AG09309 (cell line): ENCODE results near the gene ZNF792.
"Not testable (repeated sequence)": the region's sequence is repeated elsewhere in the genome, so short reads cannot be mapped to it uniquely, and the experiment has no call there.

Experiments
- DNase-seq: peaks from one replicate; pipeline ENCODE4 v3.0.0-alpha.2; 2010; ENCODE audit warnings: low read depth
- H3K4me3 ChIP-seq: 2 replicates; pipeline ENCODE4 v1.5.1; 2011; ENCODE audit warnings: mild to moderate bottlenecking, low read depth, low read length, moderate library complexity; ENCODE audit not compliant: control insufficient read depth
- CTCF ChIP-seq: IDR thresholded peaks from 2 replicates; pipeline ENCODE4 v1.5.1; 2011; ENCODE audit warnings: mild to moderate bottlenecking, low read depth, low read length, inconsistent platforms; ENCODE audit not compliant: insufficient read depth, control insufficient read depth; ENCODE audit errors: missing control alignments

Gene ZNF792

GRCh38 chr19:34979819-34980640 is 16.0 kb upstream of the ZNF792 start:
- no peak for TF ChIP-seq CTCF
- H3K4me3 ChIP-seq: no peak overlapping the region
- DNase-seq: no peak

- TF ChIP-seq CTCF: no peak
- DNase-seq: no peak
- H3K4me3 ChIP-seq: no peak overlapping the region
Measured at GRCh38 chr19:34976611-34977010, 12.6 kb upstream of the ZNF792 start.

DNA sequence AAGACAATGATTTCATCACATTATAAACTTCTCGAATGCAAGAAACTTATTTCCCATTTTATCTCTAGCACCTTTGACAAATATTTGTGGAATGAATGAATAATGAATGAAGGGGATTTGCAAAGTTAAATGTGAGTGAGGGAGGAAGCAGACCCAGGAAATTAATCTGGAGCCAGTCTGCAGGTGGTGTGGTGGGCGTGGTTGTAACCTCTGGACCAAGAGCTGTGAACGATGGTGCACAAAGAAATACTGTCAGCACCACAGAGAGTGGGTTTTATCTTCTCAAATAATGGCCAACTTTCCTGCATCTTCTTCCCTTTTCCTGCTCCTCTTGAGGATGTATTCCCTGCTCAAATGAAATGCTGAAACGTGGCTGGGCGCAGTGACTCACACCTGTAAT is 11.0 kb upstream of the ZNF792 start:
- H3K4me3 ChIP-seq: no peak overlapping the region
- TF ChIP-seq CTCF: no peak
- DNase-seq: no peak

DNA sequence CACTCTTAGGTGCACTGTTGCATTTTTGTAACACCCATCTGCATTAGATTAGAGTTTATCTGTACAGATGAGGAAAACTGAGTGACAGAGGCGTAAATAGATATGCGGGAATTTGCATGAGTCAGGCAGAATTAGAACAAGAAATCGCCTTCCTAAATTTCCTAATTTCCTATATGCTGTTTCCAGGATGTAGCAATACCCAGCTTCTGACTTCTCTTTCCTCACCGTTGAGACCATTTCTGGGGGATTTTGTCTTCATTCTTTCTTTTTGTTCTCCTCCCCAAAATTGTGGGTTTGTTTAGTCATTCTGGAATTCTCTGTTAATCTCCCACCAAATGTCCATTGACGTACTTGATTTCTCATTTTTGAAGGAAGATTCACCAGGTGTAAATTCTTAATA is 10.6 kb upstream of the ZNF792 start:
- H3K4me3 ChIP-seq: no peak overlapping the region
- TF ChIP-seq CTCF: no peak

DNA sequence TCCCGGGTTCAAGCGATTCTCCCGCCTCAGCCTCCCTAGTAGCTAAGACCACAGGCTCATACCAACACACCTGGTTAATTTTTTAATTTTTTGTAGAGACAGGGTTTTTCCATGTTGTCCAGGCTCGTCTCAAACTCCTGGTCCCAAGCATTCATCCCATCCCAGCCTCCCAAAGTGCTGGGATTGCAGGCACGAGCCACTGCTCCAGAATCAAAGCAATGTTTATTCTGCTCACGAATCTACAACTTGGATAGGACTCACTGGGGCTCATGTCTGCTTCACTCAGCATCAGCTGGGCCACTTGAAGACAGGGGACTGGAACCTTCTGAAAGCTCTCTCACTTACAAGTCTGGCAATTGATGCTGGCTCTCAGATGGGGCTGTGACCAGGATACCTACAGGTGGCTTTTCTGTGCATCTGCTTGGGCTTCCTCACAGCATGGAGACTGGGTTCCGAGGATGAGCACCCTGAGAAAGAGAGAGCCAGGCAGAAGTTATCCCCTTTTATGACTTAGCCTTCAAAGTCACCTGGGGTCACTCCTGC is 8.2 kb upstream of the ZNF792 start:
- H3K4me3 ChIP-seq: no peak overlapping the region
- TF ChIP-seq CTCF: no peak
- DNase-seq: no peak

More for the DNA sequence above, 10.6 kb upstream of the ZNF792 start:
- DNase-seq: no peak

DNA sequence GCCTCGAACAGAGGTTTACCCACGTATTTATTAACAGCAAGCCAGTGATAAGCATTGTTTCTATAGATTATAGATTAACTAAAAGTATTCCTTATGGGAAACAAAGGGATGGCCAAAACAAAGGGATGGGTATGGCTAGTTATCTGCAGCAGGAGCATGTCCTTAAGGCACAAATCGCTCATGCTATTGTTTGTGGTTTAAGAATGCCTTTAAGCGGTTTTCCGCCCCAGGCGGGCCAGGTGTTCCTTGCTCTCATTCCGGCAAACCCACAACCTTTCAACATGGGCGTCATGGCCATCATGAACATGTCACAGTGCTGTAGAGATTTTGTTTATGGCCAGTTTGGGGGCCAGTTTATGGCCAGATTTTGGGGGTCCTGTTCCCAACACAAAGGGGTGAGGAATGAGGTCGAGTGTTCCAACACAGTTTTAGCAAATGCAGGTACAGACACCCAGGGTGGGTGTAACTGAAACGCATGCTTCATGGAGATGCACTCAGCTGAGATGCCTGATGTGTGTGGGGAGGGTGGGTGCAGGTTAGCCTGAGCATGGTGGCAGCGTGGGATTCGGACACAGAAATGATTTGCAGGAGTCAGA is 6.3 kb upstream of the ZNF792 start:
- DNase-seq, H3K4me3 ChIP-seq: not testable (repeated sequence)

GRCh38 chr19:34969721-34970120 is 5.7 kb upstream of the ZNF792 start:
- no peak for TF ChIP-seq CTCF
- H3K4me3 ChIP-seq: no peak overlapping the region
- DNase-seq: no peak
